HUES64 (cell line): ENCODE measurements around the gene SMIM12.

Experiments
- H3K27ac ChIP-seq: 2 replicates; pipeline ENCODE4 v1.7.0; 2013; ENCODE audit warnings: low read depth, low read length, inconsistent platforms
- H3K27me3 ChIP-seq: 2 replicates; pipeline ENCODE4 v1.6.1; 2013; ENCODE audit warnings: mild to moderate bottlenecking, low read length; ENCODE audit not compliant: insufficient read depth
- H3K36me3 ChIP-seq: 2 replicates; pipeline ENCODE4 v1.6.1; 2013; ENCODE audit warnings: mild to moderate bottlenecking, low read length; ENCODE audit not compliant: insufficient read depth
- H3K4me1 ChIP-seq: 2 replicates; pipeline ENCODE4 v1.6.1; 2013; ENCODE audit warnings: mild to moderate bottlenecking, low read length, moderate library complexity; ENCODE audit not compliant: insufficient read depth
- H3K4me3 ChIP-seq: 2 replicates; pipeline ENCODE4 v1.5.1; 2013; ENCODE audit warnings: mild to moderate bottlenecking, low read length, moderate library complexity
- H3K9ac ChIP-seq: 2 replicates; pipeline ENCODE4 v1.6.1; 2013; ENCODE audit warnings: mild to moderate bottlenecking, low read depth, low read length
- H3K9me3 ChIP-seq: 2 replicates; pipeline ENCODE4 v1.6.1; 2013; ENCODE audit warnings: low read depth, low read length; ENCODE audit not compliant: insufficient read depth
- WGBS: fragments of 150-250, 120-280 bp; methylation state at CpG from one replicate; pipeline ENCODE4 v1.1.7; 2013; ENCODE audit warnings: missing lambda C conversion rate; 5-methylcytosine and 5-hydroxymethylcytosine counted together

Gene SMIM12

DNA sequence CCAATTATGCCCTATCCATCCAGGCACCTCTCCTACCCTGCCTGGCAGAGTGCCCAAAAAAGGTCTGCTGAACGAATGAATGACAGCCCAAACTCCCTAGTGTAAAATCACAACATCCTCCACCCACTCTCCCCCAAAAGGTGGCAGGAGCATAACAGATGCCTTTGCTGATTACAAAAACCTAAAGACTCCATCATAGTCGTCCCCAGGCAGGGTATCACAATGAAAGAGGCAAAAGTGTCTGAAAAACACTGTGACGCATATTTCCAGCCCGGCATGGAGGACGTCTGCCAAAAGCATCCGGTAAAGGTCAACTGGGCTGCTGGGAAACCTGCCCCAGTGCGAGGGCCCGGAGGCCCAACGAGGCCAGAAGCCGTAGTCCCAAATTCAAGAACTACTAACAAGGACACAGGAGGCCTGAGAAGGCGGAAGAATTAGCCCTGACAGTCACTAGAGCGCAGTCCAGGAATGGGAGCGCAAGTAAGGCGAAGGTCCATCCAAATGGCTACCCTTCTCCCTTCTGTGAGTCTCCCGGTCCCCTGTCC is 576 bp downstream of the SMIM12 start:
- 2% methylated on average over 15 of the region's 15 CpGs for WGBS
- no peaks in the 10 kb centered on the region for H3K9me3 ChIP-seq

DNA sequence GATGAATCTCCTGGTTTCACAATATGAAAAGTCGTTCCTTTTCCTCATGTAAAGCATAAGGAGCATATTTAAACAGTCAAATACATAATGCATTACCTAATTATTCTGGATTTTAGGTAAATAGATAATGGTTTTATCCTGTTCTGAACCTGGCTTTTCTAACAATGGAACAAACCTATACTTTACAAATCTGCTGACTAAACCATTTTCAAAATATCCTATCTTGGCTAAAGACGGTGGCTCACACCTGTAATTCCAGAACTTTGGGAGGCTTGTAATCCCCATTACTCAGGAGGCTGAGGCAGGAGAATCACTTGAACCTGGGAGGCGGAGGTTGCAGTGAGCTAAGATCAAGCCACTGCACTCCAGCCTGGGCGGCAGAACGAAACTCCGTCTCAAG is 2.9 kb downstream of the SMIM12 start:
- Histone ChIP-seq H3K27ac (no peak overlapping the region), H3K4me3 (no peak overlapping the region), H3K36me3 (peaks cover 18% of the 10 kb centered on the region), H3K9ac (no peak overlapping the region), H3K4me1 (peaks cover 8% of the 10 kb centered on the region; the same call in 1 of the 2 replicates), H3K9me3 (no peaks in the 10 kb centered on the region), H3K27me3 (peaks cover 1% of the 10 kb centered on the region)
- 97% methylated on average over 6 of the region's 6 CpGs for WGBS

More for the DNA sequence above, 576 bp downstream of the SMIM12 start:
- Histone ChIP-seq H3K27me3 (peaks cover 24% of the 10 kb centered on the region), H3K4me3 (peak overlapping the region; percentile 97), H3K4me1 (peaks cover 8% of the 10 kb centered on the region; the same call in 1 of the 2 replicates), H3K9ac (peak overlapping the region; percentile 80), H3K36me3 (peaks cover 18% of the 10 kb centered on the region), H3K27ac (peak overlapping the region; percentile 48; the same call in 1 of the 2 replicates)

DNA sequence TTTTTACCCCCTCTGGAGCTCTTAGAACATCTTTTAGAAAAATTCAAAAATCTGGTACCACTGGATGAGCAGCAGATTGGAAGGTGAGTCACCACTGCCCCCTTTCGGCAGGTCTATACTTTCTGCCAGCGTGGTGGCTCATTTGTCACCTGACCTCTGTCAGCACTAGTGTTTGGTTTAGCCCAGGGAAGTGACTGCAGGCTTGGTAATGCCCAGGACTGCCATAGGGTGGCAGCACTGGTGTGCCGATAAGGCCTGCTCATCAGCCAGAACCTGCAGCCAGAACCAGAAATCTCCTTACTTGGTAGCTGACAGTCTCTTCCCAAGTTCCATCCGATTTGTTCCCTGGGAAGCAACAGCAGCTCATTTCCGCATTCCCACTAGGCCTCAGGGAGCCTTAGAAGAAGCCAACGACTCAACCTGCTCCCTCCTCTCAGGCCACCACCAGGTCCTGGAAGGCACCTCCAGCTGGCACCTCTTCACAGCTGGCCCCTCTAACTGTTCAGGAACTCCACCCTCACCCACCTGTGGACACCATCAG is 6.8 kb downstream of the SMIM12 start:
- Histone ChIP-seq H3K9me3 (no peaks in the 10 kb centered on the region), H3K4me1 (peaks cover 3% of the 10 kb centered on the region), H3K27me3 (no peaks in the 10 kb centered on the region), H3K9ac (peak overlapping the region; percentile 10; the same call in 1 of the 2 replicates), H3K36me3 (peaks cover 18% of the 10 kb centered on the region), H3K27ac (peak overlapping the region; percentile 83), H3K4me3 (no peak overlapping the region)
- WGBS, result 5% methylated on average over 6 of the region's 6 CpGs

DNA sequence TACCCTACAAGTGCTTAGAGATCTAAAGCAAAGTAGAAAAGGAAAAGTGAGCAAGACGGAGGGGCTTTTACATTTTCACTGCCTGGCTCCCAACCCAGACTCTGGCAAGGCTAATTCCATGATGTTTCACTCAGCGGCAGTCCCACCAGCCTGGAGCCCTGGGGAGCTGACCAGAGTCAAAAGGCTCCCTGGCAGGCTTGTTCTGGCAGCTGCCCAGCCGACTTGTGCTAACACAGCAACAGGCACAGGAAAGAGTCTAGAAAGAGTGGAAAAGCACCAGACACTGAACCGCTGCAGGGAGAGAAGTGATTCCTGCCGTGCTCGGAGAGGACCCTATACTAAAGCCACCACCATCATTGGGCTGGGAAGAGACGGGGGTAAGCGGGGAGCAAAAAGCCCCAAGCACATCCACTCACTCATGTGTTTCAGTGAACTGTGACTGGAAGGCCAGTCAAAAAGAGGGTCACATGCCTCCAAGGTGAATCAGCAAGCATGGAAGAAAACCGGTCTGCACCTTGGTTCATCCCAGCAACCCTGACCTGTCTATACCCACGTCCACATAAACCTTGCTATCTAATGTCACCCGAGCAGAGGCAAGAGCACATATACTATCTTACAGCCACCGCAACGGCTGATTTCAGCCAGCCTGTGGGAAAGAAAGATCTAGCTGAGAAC is 8.0 kb downstream of the SMIM12 start:
- Histone ChIP-seq H3K4me3 (no peak overlapping the region), H3K27me3 (no peaks in the 10 kb centered on the region), H3K4me1 (peaks cover 3% of the 10 kb centered on the region), H3K9ac (no peak overlapping the region), H3K36me3 (peaks cover 18% of the 10 kb centered on the region), H3K9me3 (no peaks in the 10 kb centered on the region), H3K27ac (no peak overlapping the region)
- 88% methylated on average over 13 of the region's 13 CpGs for WGBS

DNA sequence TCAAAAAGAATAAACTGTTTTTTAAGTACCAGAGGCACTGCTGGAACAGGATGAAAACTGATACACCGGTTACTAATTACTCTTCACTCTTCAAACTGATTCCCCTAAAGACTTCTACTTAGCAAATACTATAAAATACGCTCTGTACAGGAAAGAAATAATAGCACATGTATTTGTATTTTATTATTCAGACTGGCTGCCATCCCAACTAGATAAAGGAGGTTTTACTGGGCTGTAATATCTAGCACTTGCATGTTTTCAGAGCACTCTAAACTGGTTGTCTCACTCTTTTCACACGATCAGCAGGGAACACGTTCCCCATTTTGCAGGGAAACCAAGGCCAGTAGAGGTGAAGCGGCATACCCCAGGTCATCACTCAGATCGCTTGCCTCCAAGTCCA is 9.2 kb downstream of the SMIM12 start:
- no peaks in the 10 kb centered on the region for H3K9me3 ChIP-seq
- peaks cover 14% of the 10 kb centered on the region for H3K36me3 ChIP-seq
- no peak overlapping the region for H3K9ac ChIP-seq
- H3K4me3 ChIP-seq, result no peak overlapping the region
- 83% methylated on average over 6 of the region's 6 CpGs for WGBS
- H3K27ac ChIP-seq, result no peak overlapping the region
- no peaks in the 10 kb centered on the region for H3K27me3 ChIP-seq
- peaks cover 7% of the 10 kb centered on the region for H3K4me1 ChIP-seq

DNA sequence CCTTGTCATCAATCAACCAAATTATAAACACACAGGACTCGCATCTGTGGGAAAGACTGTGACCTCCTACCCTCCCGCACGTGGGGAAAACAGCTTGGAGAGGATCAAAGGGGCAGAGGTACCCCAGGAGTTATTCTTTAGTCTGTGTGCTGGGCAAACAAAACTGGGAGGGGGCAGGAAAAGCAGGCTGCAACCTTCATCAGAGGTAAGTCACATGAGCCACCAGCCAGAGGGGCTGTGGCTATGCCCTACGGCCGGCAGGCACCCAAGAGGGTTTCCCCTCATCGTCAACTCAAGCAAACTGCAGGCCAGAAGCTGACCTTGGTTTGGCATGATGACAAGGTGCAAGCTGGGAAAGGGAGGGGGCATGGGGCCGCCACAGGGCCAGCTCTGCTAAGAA is 12.5 kb downstream of the SMIM12 start:
- 88% methylated on average over 7 of the region's 7 CpGs for WGBS
- Histone ChIP-seq H3K36me3 (no peaks in the 10 kb centered on the region; the same call in 1 of the 2 replicates), H3K27ac (no peak overlapping the region), H3K4me3 (no peak overlapping the region), H3K9me3 (no peaks in the 10 kb centered on the region), H3K9ac (no peak overlapping the region), H3K27me3 (no peaks in the 10 kb centered on the region), H3K4me1 (peaks cover 32% of the 10 kb centered on the region)

DNA sequence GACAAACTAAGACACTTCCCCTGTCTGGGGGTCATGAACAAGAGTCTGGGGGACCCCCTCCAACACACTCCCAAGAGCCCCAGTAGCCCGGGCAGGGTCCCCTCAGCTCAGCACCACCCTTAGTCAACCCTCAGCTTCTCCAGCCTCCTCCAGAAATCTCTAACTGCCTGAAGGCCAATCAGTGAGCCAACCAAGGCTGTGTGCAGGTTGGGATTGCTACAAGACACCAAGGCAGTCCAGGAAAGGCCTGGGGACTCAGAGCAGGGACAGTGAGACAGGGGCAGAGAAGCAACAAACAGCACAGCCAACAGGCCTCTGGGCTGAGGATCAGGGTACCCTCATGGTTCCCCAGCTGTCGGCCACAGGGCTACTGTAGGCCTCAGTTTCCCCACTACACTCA is 13.3 kb downstream of the SMIM12 start:
- Histone ChIP-seq H3K27me3 (no peaks in the 10 kb centered on the region), H3K36me3 (no peaks in the 10 kb centered on the region; the same call in 1 of the 2 replicates), H3K9me3 (no peaks in the 10 kb centered on the region), H3K4me1 (peaks cover 32% of the 10 kb centered on the region), H3K27ac (no peak overlapping the region; the same call in 1 of the 2 replicates), H3K9ac (no peak overlapping the region), H3K4me3 (no peak overlapping the region)
- 98% methylated on average over 2 of the region's 2 CpGs for WGBS

DNA sequence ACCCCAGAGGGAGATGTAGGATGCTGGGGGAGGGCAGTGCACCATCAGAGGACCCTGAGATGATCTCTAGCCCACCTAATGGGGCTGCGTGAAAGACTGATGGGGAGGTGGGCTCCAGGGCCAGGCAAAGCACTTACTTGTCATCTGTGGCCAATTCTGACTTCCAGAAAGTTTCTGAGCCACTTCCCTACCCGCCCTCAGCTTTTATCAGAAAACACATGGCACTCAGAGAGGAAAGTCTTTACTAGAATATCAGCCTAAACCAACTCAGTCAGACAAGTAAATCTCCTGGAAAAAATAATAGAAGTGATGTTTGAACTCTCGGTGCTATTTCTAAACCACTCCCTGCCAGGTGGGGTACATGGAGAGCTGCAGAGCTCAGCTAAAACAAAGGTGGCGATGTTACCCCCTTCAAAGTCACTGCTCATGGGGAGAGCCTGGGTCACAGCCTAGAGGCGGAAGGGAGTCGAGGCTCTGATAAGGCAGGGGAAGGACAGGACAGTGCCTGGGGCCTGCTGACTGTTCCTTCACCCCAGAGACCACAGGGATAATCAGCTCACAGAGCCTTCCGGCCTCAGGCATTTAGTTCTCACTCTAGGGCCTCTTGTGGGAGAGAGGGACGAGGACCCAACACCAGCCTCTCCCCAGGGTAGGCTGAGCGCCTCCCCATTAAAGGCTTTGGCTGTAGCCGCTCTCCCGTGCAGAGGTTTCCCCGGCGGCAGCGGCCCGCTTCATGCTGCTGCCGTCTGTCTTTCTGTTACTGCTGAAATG is 14.2 kb downstream of the SMIM12 start:
- Histone ChIP-seq H3K9me3 (no peaks in the 10 kb centered on the region), H3K27me3 (no peaks in the 10 kb centered on the region), H3K9ac (no peak overlapping the region), H3K27ac (no peak overlapping the region), H3K36me3 (no peaks in the 10 kb centered on the region), H3K4me3 (no peak overlapping the region), H3K4me1 (peaks cover 32% of the 10 kb centered on the region)
- WGBS, result 81% methylated on average over 16 of the region's 16 CpGs

DNA sequence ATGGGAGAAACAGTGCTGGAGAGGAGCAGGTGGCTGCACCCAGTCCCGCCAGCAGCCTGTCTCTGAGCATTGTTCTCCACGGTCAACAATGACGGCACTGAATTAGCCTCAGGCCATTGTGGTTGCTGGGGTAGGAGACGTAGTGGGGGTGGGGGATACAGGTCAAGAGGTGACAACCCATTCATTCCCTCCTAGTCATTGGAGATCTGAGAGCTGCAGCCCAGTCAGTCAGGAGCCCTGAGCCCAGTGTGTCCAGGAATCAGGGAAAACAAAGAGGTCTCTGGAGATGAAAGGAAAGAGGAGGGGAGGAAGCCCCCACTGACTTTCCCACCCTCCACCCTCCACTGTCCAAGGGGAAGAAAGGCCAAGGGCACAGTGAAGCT is 15.3 kb downstream of the SMIM12 start:
- H3K27me3 ChIP-seq, result no peaks in the 10 kb centered on the region
- H3K9ac ChIP-seq, result no peak overlapping the region
- no peak overlapping the region for H3K4me3 ChIP-seq
- H3K27ac ChIP-seq, result peak overlapping the region; percentile 15; the same call in 1 of the 2 replicates
- H3K36me3 ChIP-seq, result no peaks in the 10 kb centered on the region
- H3K4me1 ChIP-seq, result peaks cover 32% of the 10 kb centered on the region
- H3K9me3 ChIP-seq, result no peaks in the 10 kb centered on the region
- WGBS, result 16% methylated on average over 4 of the region's 4 CpGs

DNA sequence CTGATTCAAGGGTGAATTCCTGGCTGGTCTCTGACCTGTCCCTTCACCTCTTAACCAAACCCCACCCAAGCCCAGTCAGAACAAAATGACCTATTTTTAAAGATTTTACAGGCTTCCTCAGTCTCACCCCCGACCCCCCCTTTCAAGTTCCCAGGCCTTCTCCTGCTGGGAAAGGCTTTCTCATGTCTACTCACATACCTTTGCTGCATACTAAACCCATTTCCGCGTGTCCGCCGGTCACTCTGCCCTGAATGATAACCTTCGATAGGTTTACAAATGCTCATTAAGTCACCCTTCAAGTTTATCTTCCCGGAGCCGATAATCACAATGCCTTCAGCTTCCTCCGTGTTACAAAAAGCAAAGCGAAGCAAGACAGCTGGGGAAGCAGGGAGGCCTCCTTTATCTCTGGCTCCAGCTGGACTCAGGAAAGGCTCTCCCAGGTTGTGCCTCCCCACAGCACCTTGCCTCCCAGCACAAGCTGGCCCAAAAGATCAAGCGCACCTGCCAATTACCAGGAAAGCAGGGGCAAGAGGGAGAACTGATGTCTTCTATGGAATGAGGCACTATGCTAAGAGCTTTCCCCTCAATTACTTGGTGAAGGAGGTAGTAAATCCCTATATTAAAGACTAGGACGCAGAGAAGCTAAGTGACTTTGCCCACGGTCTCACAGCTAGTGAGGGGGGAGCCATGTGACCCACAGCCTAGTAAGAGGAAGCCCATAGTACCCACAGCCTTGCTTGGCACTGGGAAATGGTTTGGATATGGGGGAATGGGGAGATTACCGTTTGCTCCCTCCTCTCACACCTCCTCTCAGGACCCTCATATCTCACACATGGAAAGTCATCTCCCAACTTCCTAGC is 15.9 kb downstream of the SMIM12 start:
- WGBS, result 44% methylated on average over 13 of the region's 14 CpGs

More for the DNA sequence above, 15.9 kb downstream of the SMIM12 start:
- Histone ChIP-seq H3K27me3 (no peaks in the 10 kb centered on the region), H3K9ac (no peak overlapping the region), H3K4me1 (peaks cover 29% of the 10 kb centered on the region), H3K36me3 (no peaks in the 10 kb centered on the region), H3K27ac (peak overlapping the region; percentile 83; the same call in 1 of the 2 replicates), H3K4me3 (no peak overlapping the region), H3K9me3 (no peaks in the 10 kb centered on the region)
